ENCODE results near the gene TRERF1.

The TRERF1 gene

DNA sequence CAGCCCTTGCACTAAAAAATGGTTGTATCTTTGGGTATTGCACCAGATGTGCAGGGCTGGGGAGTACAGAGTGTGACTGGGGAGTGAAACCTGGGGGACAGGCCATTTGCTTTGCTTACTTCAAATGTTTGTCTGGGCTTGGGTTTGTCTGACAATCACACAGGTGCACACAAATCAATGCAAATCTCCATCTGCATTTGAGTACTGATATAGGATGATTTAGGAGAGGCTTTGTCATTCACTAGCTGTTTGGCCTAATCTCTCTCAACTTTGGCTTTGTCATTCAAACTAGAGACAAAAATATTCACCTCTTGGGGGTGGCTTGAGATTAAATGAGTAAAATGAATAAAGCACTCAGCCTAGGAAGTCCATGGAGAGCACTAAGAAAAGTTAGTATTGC, 274.7 kb downstream of the TRERF1 start:
- no peak for DNase-seq

DNA sequence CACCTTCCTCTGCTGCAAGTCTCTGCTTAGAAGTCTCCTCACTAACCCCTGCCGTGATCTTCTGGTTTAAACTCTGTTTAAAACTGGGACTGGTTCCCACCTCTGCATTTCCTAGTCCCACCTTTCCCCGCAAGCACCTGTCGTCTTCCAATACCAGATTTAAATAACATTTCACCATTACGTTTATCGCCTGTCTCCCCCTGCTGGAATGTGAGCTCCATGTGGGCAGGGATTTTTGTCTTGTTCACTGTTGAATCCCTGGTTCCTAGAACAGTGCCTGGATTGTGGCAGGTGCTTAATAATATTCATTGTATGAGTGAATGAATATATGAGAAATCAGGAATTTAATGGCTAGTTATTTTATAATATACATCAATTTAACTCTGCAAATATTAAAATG, 275.9 kb downstream of the TRERF1 start:
- DNase-seq, result no peak
